HepG2 (cell line): Measurements from ENCODE around the gene TAPBP. TPM values are rescaled to one million over a fixed set of nuclear protein-coding genes. Genes with fewer than 3 reads are reported as not detected.

Experiments
- ARNTL ChIP-seq: sonication (generic); formaldehyde crosslinking; IDR thresholded peaks from 2 replicates; pipeline ENCODE4 v1.4.0; 2020; ENCODE audit warnings: mild to moderate bottlenecking, missing genetic modification reagents
- CBFB ChIP-seq: sonication (generic); formaldehyde crosslinking; IDR thresholded peaks from 2 replicates; pipeline ENCODE4 v1.4.0; 2020; ENCODE audit warnings: missing genetic modification reagents
- CHD2 ChIP-seq: IDR thresholded peaks from 2 replicates; pipeline ENCODE4 v1.6.1; 2011; ENCODE audit warnings: low read depth, low read length, improper control_type of control experiment
- HIVEP1 ChIP-seq: sonication (generic); formaldehyde crosslinking; IDR thresholded peaks from 2 replicates; pipeline ENCODE4 v1.4.0; 2020; ENCODE audit warnings: mild to moderate bottlenecking, missing genetic modification reagents
- HMG20B ChIP-seq: conservative IDR thresholded peaks from 2 replicates; pipeline ENCODE4 v1.6.1; 2016; ENCODE audit warnings: missing genetic modification reagents, missing compliant biosample characterization
- IRF2 ChIP-seq: IDR thresholded peaks from 2 replicates; pipeline ENCODE4 v1.6.1; 2018; ENCODE audit warnings: missing genetic modification reagents, missing compliant biosample characterization
- JARID2 ChIP-seq: sonication (generic); formaldehyde crosslinking; IDR thresholded peaks from 2 replicates; pipeline ENCODE4 v1.8.1; 2023; ENCODE audit warnings: missing genetic modification reagents, inconsistent platforms; ENCODE audit not compliant: insufficient replicate concordance
- PAF1 ChIP-seq: IDR thresholded peaks from 2 replicates; pipeline ENCODE4 v1.6.1; 2016; ENCODE audit warnings: missing genetic modification reagents, missing compliant biosample characterization
- RAD51 ChIP-seq: fragments of 450-650 bp; IDR thresholded peaks from 2 replicates; pipeline ENCODE4 v1.6.1; 2016; ENCODE audit warnings: borderline replicate concordance
- SALL2 ChIP-seq: sonication (generic); formaldehyde crosslinking; IDR thresholded peaks from 2 replicates; pipeline ENCODE4 v1.8.1; 2023; ENCODE audit warnings: mild to moderate bottlenecking, missing genetic modification reagents, inconsistent platforms
- ZNF101 ChIP-seq: sonication (generic); formaldehyde crosslinking; IDR thresholded peaks from 2 replicates; pipeline ENCODE4 v1.4.0; 2020; ENCODE audit warnings: mild to moderate bottlenecking, low read depth, missing genetic modification reagents, borderline replicate concordance
- ZNF296 ChIP-seq: sonication (generic); formaldehyde crosslinking; conservative IDR thresholded peaks from 2 replicates; pipeline ENCODE4 v1.5.0; 2020; ENCODE audit warnings: mild to moderate bottlenecking, missing genetic modification reagents
- ZNF33A ChIP-seq: sonication (generic); formaldehyde crosslinking; IDR thresholded peaks from 2 replicates; pipeline ENCODE4 v1.5.1; 2020; ENCODE audit warnings: missing genetic modification reagents, mild to moderate bottlenecking, moderate library complexity, borderline replicate concordance
- ZNF616 ChIP-seq: sonication (generic); formaldehyde crosslinking; IDR thresholded peaks from 2 replicates; pipeline ENCODE4 v1.5.0; 2020; ENCODE audit warnings: low read depth, mild to moderate bottlenecking, missing genetic modification reagents
- ZNF777 ChIP-seq: sonication (generic); formaldehyde crosslinking; IDR thresholded peaks from 2 replicates; pipeline ENCODE4 v1.4.0; 2020; ENCODE audit warnings: missing genetic modification reagents
- polyA plus RNA-seq, 8 experiments: library from polyadenylated mRNA; depleted of rRNA in 3 of 8; stranded (reverse) in 7 of 8; unstranded in 1 of 8; fragments of >200 nt; fragmentation: Illumina TruSeq in 4 of 8; extraction: Trizol in 4 of 8; gene quantifications; 2 replicates each; pipeline versions ENCODE4 v1.2.1 to v1.2.3, GENCODE V29; 2011 to 2016; ENCODE audit warnings: low read depth in 4 of 8, missing spikeins in 1 of 8, mixed read lengths in 1 of 8; ENCODE audit not compliant: insufficient read depth in 1 of 8
- total RNA-seq, 5 experiments: library from RNA; depleted of rRNA; stranded (reverse); fragments of >200 nt; fragmentation: Illumina TruSeq; extraction: Trizol; gene quantifications; 2 replicates each; pipeline ENCODE4 v1.2.3, GENCODE V29; 2016; ENCODE audit warnings: low read depth in 1 of 5
- TF ChIP-seq, protein P1 (sequence below): sonication (generic); formaldehyde crosslinking; IDR thresholded peaks from 2 replicates; pipeline ENCODE4 v1.5.0; 2020; ENCODE audit warnings: mild to moderate bottlenecking, missing genetic modification reagents
- TF ChIP-seq, protein P2 (sequence below): sonication (generic); formaldehyde crosslinking; IDR thresholded peaks from 2 replicates; pipeline ENCODE4 v1.5.1; 2020; ENCODE audit warnings: mild to moderate bottlenecking, moderate library complexity, missing genetic modification reagents
- TF ChIP-seq, protein P3 (sequence below): sonication (generic); formaldehyde crosslinking; IDR thresholded peaks from 2 replicates; pipeline ENCODE4 v1.4.0; 2020; ENCODE audit warnings: mild to moderate bottlenecking, missing genetic modification reagents
- TF ChIP-seq, protein P4 (sequence below): sonication (generic); formaldehyde crosslinking; IDR thresholded peaks from 2 replicates; pipeline ENCODE4 v1.8.0; 2022; ENCODE audit warnings: mild to moderate bottlenecking, missing genetic modification reagents, moderate library complexity
- TF ChIP-seq, protein P5 (sequence below): sonication (generic); formaldehyde crosslinking; IDR thresholded peaks from 2 replicates; pipeline ENCODE4 v1.5.1; 2020; ENCODE audit warnings: mild to moderate bottlenecking, missing genetic modification reagents, moderate library complexity
- TF ChIP-seq, protein P6 (sequence below): sonication (generic); formaldehyde crosslinking; IDR thresholded peaks from 2 replicates; pipeline ENCODE4 v1.5.0; 2020; ENCODE audit warnings: missing genetic modification reagents

Gene TAPBP
- total and polyA plus RNA-seq, 2 of the 13 experiments (the other 11 are each of a cell fraction or from before 2014, with no cell fraction given) = 27.4 to 32.3 TPM

DNA sequence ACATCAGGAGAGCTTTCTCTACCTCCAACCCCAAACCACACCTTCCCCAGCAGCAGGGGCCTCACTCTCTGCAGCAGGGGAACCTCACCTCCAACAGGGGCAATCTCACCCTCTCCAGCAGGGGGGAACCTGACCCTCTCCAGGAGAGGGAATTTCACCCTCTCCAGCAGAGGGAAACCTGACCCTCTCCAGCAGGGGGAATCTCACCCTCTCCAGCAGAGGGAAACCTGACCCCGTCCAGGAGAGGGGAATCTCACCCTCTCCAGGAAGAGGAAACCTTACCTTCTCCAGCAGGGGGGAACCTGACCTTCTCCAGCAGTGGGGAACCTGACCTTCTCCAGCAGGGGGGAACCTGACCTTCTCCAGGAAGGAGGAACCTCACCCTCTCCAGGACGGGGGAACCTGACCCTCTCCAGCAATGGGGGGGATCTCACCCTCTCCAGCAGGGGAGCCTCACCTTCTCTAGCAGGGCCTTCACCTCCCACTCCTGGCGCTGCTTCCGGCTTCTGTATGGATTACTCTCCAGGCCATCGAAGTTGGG, 33.8 kb downstream of the TAPBP start (continued):
- TF ChIP-seq, protein P1, sequence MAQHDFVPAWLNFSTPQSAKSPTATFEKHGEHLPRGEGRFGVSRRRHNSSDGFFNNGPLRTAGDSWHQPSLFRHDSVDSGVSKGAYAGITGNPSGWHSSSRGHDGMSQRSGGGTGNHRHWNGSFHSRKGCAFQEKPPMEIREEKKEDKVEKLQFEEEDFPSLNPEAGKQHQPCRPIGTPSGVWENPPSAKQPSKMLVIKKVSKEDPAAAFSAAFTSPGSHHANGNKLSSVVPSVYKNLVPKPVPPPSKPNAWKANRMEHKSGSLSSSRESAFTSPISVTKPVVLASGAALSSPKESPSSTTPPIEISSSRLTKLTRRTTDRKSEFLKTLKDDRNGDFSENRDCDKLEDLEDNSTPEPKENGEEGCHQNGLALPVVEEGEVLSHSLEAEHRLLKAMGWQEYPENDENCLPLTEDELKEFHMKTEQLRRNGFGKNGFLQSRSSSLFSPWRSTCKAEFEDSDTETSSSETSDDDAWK = no peak
- TF ChIP-seq RAD51 = no peak
- no peak for TF ChIP-seq ARNTL
- TF ChIP-seq, protein P2, sequence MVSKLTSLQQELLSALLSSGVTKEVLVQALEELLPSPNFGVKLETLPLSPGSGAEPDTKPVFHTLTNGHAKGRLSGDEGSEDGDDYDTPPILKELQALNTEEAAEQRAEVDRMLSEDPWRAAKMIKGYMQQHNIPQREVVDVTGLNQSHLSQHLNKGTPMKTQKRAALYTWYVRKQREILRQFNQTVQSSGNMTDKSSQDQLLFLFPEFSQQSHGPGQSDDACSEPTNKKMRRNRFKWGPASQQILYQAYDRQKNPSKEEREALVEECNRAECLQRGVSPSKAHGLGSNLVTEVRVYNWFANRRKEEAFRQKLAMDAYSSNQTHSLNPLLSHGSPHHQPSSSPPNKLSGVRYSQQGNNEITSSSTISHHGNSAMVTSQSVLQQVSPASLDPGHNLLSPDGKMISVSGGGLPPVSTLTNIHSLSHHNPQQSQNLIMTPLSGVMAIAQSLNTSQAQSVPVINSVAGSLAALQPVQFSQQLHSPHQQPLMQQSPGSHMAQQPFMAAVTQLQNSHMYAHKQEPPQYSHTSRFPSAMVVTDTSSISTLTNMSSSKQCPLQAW (CRISPR knock-in tag) = peak; percentile 72
- TF ChIP-seq, protein P3, sequence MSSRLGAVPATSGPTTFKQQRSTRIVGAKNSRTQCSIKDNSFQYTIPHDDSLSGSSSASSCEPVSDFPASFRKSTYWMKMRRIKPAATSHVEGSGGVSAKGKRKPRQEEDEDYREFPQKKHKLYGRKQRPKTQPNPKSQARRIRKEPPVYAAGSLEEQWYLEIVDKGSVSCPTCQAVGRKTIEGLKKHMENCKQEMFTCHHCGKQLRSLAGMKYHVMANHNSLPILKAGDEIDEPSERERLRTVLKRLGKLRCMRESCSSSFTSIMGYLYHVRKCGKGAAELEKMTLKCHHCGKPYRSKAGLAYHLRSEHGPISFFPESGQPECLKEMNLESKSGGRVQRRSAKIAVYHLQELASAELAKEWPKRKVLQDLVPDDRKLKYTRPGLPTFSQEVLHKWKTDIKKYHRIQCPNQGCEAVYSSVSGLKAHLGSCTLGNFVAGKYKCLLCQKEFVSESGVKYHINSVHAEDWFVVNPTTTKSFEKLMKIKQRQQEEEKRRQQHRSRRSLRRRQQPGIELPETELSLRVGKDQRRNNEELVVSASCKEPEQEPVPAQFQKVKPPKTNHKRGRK (CRISPR knock-in tag) = no peak
- no peak for TF ChIP-seq HIVEP1
- no peak for TF ChIP-seq JARID2 (CRISPR knock-in tag)
- TF ChIP-seq SALL2 (CRISPR knock-in tag) = 0 out of 2 replicates have a peak, but pooled peaks have one; percentile 35
- no peak for TF ChIP-seq CBFB (CRISPR knock-in tag)
- TF ChIP-seq ZNF616 (CRISPR knock-in tag) = no peak
- no peak for TF ChIP-seq HMG20B (CRISPR knock-in tag)
- TF ChIP-seq ZNF33A (CRISPR knock-in tag) = no peak
- no peak for TF ChIP-seq PAF1
- no peak for TF ChIP-seq ZNF101 (CRISPR knock-in tag)
- no peak for TF ChIP-seq ZNF296 (CRISPR knock-in tag)
- 0 out of 2 replicates have a peak, but pooled peaks have one; percentile 28 for TF ChIP-seq ZNF777
- no peak for TF ChIP-seq CHD2
- TF ChIP-seq, protein P4, sequence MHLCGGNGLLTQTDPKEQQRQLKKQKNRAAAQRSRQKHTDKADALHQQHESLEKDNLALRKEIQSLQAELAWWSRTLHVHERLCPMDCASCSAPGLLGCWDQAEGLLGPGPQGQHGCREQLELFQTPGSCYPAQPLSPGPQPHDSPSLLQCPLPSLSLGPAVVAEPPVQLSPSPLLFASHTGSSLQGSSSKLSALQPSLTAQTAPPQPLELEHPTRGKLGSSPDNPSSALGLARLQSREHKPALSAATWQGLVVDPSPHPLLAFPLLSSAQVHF = no peak
- peak; percentile 53; the same call in 1 of the 2 replicates for TF ChIP-seq IRF2
- TF ChIP-seq, protein P5, sequence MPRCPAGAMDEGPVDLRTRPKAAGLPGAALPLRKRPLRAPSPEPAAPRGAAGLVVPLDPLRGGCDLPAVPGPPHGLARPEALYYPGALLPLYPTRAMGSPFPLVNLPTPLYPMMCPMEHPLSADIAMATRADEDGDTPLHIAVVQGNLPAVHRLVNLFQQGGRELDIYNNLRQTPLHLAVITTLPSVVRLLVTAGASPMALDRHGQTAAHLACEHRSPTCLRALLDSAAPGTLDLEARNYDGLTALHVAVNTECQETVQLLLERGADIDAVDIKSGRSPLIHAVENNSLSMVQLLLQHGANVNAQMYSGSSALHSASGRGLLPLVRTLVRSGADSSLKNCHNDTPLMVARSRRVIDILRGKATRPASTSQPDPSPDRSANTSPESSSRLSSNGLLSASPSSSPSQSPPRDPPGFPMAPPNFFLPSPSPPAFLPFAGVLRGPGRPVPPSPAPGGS (CRISPR knock-in tag) = no peak
- TF ChIP-seq, protein P6, sequence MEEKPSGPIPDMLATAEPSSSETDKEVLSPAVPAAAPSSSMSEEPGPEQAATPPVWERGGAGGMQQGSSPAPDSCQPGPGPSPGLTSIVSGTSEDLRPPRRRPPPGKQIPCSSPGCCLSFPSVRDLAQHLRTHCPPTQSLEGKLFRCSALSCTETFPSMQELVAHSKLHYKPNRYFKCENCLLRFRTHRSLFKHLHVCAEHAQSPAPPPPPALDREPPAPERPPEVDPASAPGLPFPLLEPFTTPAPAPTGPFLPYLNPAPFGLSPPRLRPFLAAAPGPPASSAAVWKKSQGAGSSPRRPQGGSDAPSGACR = peak; percentile 82
